ENCODE measurements around the gene EIPR1. TPM values are rescaled to one million over a fixed set of nuclear protein-coding genes. Genes with fewer than 3 reads are reported as not detected.

EIPR1 gene
- total and polyA plus RNA-seq, 2 of the 4 experiments (the other 2 are of a cell fraction), result 46.5 to 67.4 TPM

- Histone ChIP-seq H4K5ac (ENCODE audit: low read depth, low read length) (no peak overlapping the region), H3K79me1 (ENCODE audit: low read depth in 1 of 2, low read length in 2 of 2) (peaks cover 19 to 52% of the 10 kb centered on the region in 2 experiments), H2BK15ac (ENCODE audit: low read depth, low read length) (no peak overlapping the region), H3K18ac (ENCODE audit: low read depth, low read length) (no peak overlapping the region), H3K9me1 (ENCODE audit: insufficient read depth, low read length) (peaks cover 3% of the 10 kb centered on the region; the same call in 1 of the 2 replicates), H2AK9ac (replicated peaks; ENCODE audit: low read depth, low read length, poor library complexity) (no peak overlapping the region), H3K9me3 (ENCODE audit: control insufficient read depth, insufficient read depth, low read length) (no peaks in the 10 kb centered on the region), H3K9ac (ENCODE audit: low read depth, low read length) (no peak overlapping the region), H4K91ac (ENCODE audit: insufficient read depth, low read depth, low read length) (no peak overlapping the region), H3K4me1 (ENCODE audit: control insufficient read depth, insufficient read depth, low read length) (peaks cover 4% of the 10 kb centered on the region), H3K27me3 (ENCODE audit: control insufficient read depth, insufficient read depth, low read length) (no peaks in the 10 kb centered on the region), H3K56ac (ENCODE audit: extremely low read depth, insufficient read depth, low read length) (no peak overlapping the region), H4K8ac (ENCODE audit: low read depth in 2 of 2, low read length in 2 of 2) (no peak overlapping the region), H3K4me3 (ENCODE audit: insufficient read depth, low read depth, low read length) (no peak overlapping the region), H2AK5ac (ENCODE audit: low read depth, low read length) (no peak overlapping the region), H2BK120ac (ENCODE audit: low read depth, low read length) (no peak overlapping the region), H3K14ac (replicated peaks; ENCODE audit: low read depth, low read length) (no peak overlapping the region), H2BK20ac (ENCODE audit: low read depth, low read length) (no peak overlapping the region), H2BK5ac (ENCODE audit: low read depth, low read length, poor library complexity, severe bottlenecking) (no peak overlapping the region), H3K4ac (ENCODE audit: low read depth, low read length) (no peak overlapping the region), H3K36me3 (ENCODE audit: control insufficient read depth, insufficient read depth, low read length) (peaks cover 36% of the 10 kb centered on the region), H3K23ac (ENCODE audit: low read depth, low read length) (no peak overlapping the region), H3K4me2 (ENCODE audit: low read depth, low read length) (no peak overlapping the region), H4K20me1 (ENCODE audit: insufficient read depth, low read length) (peaks cover 30% of the 10 kb centered on the region), H2AFZ (replicated peaks; ENCODE audit: low read length, poor library complexity) (no peak overlapping the region), H3K27ac (ENCODE audit: insufficient read depth, low read length) (no peak overlapping the region)
- no peak for DNase-seq
- BruUV-seq (replicated peaks), result no TSS peak
- in situ Hi-C loops (cut with MboI; ENCODE audit: low sequenced_read_pairs), result no loop called here
- CTCF ChIA-PET, result no interaction called here
- 95% methylated on average over 12 of the region's 31 CpGs; no CpG with 5 or more reads in 1 of the 2 experiments for WGBS, 2 experiments (ENCODE audit: extremely low coverage in 2 of 2, insufficient read length in 1 of 2)
- no peak for TF ChIP-seq RAD21 (IDR thresholded peaks at IDR 0.05; ENCODE audit: low read length)
- no peak for TF ChIP-seq MAZ (IDR thresholded peaks at IDR 0.05; ENCODE audit: borderline replicate concordance, low read depth, low read length)
- no peak for TF ChIP-seq USF2 (IDR thresholded peaks at IDR 0.05; ENCODE audit: low read depth, low read length)
- no peak for TF ChIP-seq NFE2L2 (IDR thresholded peaks at IDR 0.05; ENCODE audit: low read depth, low read length)
- no peak for TF ChIP-seq MAFK (IDR thresholded peaks at IDR 0.05; ENCODE audit: low read depth, low read length)
- TF ChIP-seq, protein P1, sequence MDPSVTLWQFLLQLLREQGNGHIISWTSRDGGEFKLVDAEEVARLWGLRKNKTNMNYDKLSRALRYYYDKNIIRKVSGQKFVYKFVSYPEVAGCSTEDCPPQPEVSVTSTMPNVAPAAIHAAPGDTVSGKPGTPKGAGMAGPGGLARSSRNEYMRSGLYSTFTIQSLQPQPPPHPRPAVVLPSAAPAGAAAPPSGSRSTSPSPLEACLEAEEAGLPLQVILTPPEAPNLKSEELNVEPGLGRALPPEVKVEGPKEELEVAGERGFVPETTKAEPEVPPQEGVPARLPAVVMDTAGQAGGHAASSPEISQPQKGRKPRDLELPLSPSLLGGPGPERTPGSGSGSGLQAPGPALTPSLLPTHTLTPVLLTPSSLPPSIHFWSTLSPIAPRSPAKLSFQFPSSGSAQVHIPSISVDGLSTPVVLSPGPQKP (IDR thresholded peaks at IDR 0.05; ENCODE audit: borderline replicate concordance, low read depth, low read length), result no peak
- TF ChIP-seq RFX5 (IDR thresholded peaks at IDR 0.05; ENCODE audit: low read depth, low read length), result no peak
- TF ChIP-seq SMC3 (IDR thresholded peaks at IDR 0.05; ENCODE audit: low read depth, low read length), result no peak
- no peak for TF ChIP-seq MXI1 (IDR thresholded peaks at IDR 0.05; ENCODE audit: borderline replicate concordance, low read depth, low read length)
- TF ChIP-seq RCOR1 (IDR thresholded peaks at IDR 0.05; ENCODE audit: insufficient replicate concordance, low read length), result no peak
- TF ChIP-seq BHLHE40 (IDR thresholded peaks at IDR 0.05; ENCODE audit: low read depth, low read length), result no peak
- no peak for TF ChIP-seq POLR2A (IDR thresholded peaks at IDR 0.05; ENCODE audit: low read depth, low read length)
- no peak for TF ChIP-seq CTCF (conservative IDR thresholded peaks at IDR 0.05; ENCODE audit: low read depth, low read length)
- no peak for TF ChIP-seq CEBPB (IDR thresholded peaks at IDR 0.05; ENCODE audit: low read depth, low read length)
- TF ChIP-seq CHD1 (IDR thresholded peaks at IDR 0.05; ENCODE audit: low read depth, low read length), result no peak
- no peak for TF ChIP-seq FOS (IDR thresholded peaks at IDR 0.05; ENCODE audit: low read depth, low read length)
- POLR2A ChIA-PET (ENCODE audit: unreplicated experiment), result no interaction called here
- dilution Hi-C loops (cut with HindIII; ENCODE audit: low sequenced_read_pairs, unreplicated experiment), result no loop called here
- intact Hi-C loops (cut with micrococcal nuclease), result no loop called here
- ATAC-seq (ENCODE audit: low read depth), result no peak
Observed at GRCh38 chr2:3388412-3388738, 10.8 kb upstream of the EIPR1 start.

Measured in IMR-90 (cell line).